GM12878 (cell line): ENCODE results near the gene FREM3. TPM values are rescaled to one million over a fixed set of nuclear protein-coding genes. Genes with fewer than 3 reads are reported as not detected.
"Not testable (repeated sequence)": the region's sequence is repeated elsewhere in the genome, so short reads cannot be mapped to it uniquely, and the experiment has no call there.

Experiments
- ATAC-seq: fragments of 200-7000 bp; cut with Tn5 transposase; 3 replicates; pipeline ENCODE4 v1.9.1; 2020; ENCODE audit warnings: mild to moderate bottlenecking, moderate library complexity
- BruUV-seq: library from RNA; stranded (reverse); fragments of 400-500 nt; replicated peaks from 2 replicates; lab custom pipeline; 2021; lab: Mats Ljungman, UMichigan
- CTCF ChIA-PET: fragments of 300-600 bp; sonication (Branson Sonifier 250); formaldehyde crosslinking; extraction: SDS; loops from one replicate; lab custom pipeline; 2021; ENCODE audit warnings: inconsistent platforms; lab: Yijun Ruan, JAX
- POLR2A ChIA-PET: fragments of 350-600 bp; formaldehyde crosslinking; extraction: SDS; loops from one replicate; lab custom pipeline; 2021; ENCODE audit warnings: inconsistent platforms; lab: Charles Lee
- RAD21 ChIA-PET: fragments of 300-600 bp; sonication (Branson Sonifier 250); formaldehyde crosslinking; loops from one replicate; lab custom pipeline; 2023; ENCODE audit warnings: antibody characterized with exemption; ENCODE audit not compliant: unreplicated experiment; lab: Charles Lee
- SMC1A ChIA-PET: fragments of 300-600 bp; sonication (Branson Sonifier 250); formaldehyde crosslinking; loops from one replicate; lab custom pipeline; 2023; ENCODE audit not compliant: unreplicated experiment, uncharacterized antibody; lab: Charles Lee
- DNase-seq: peaks from one replicate; pipeline ENCODE4 v3.0.0-alpha.2; 2011; ENCODE audit warnings: low read depth, low spot score
- FAIRE-seq: peaks from 3 replicates; lab custom pipeline; 2011; peaks lifted over from hg19 to GRCh38; lab: Jason Lieb, UNC
- H2AFZ ChIP-seq: 2 replicates; pipeline ENCODE4 v1.6.0; 2011; ENCODE audit warnings: low read depth, low read length, control low read depth; ENCODE audit not compliant: control insufficient read depth
- H3K27ac ChIP-seq: 2 replicates; pipeline ENCODE4 v1.5.1; 2011; ENCODE audit warnings: control low read depth; ENCODE audit not compliant: control insufficient read depth, insufficient read depth
- H3K27me3 ChIP-seq, 2 experiments: replicated peaks in 1 of 2; 2 replicates each; pipeline versions ENCODE4 v1.6.0 to v1.6.1; 2011; ENCODE audit warnings: low read length in 1 of 2; ENCODE audit not compliant: control insufficient read depth in 2 of 2, insufficient read depth in 2 of 2
- H3K36me3 ChIP-seq, 2 experiments: 2 replicates each; pipeline ENCODE4 v1.5.1; 2011; ENCODE audit warnings: low read length in 1 of 2; ENCODE audit not compliant: control insufficient read depth in 2 of 2, insufficient read depth in 2 of 2
- H3K4me1 ChIP-seq: 2 replicates; pipeline ENCODE4 v1.6.1; 2011; ENCODE audit warnings: mild to moderate bottlenecking, low read length, moderate library complexity, mixed read lengths; ENCODE audit not compliant: control insufficient read depth, insufficient read depth
- H3K4me2 ChIP-seq: 2 replicates; pipeline ENCODE4 v1.6.0; 2011; ENCODE audit warnings: control low read depth; ENCODE audit not compliant: control insufficient read depth, insufficient read depth
- H3K4me3 ChIP-seq: fragments of 200-600 bp; sonication (generic); 2 replicates; pipeline ENCODE4 v1.5.1; 2016
- H3K79me2 ChIP-seq: 2 replicates; pipeline ENCODE4 v1.6.0; 2011; ENCODE audit warnings: low read length; ENCODE audit not compliant: control insufficient read depth, insufficient read depth
- H3K9ac ChIP-seq: 2 replicates; pipeline ENCODE4 v1.8.0; 2011; ENCODE audit warnings: low read length, control low read depth, mixed read lengths; ENCODE audit not compliant: control insufficient read depth, insufficient read depth
- H3K9me3 ChIP-seq: replicated peaks from 3 replicates; pipeline ENCODE4 v1.5.1; 2011; ENCODE audit warnings: mild to moderate bottlenecking, low read length; ENCODE audit not compliant: control insufficient read depth, insufficient read depth
- H4K20me1 ChIP-seq: 2 replicates; pipeline ENCODE4 v1.6.0; 2011; ENCODE audit not compliant: control insufficient read depth, insufficient read depth
- CEBPB ChIP-seq, 2 experiments: fragments of 150-350 bp in 1 of 2; IDR thresholded peaks; 2 replicates each; pipeline ENCODE4 v1.6.1; 2012 to 2014; ENCODE audit warnings: low read depth in 2 of 2, low read length in 2 of 2, borderline replicate concordance in 1 of 2, inconsistent platforms in 1 of 2
- PAX8 ChIP-seq: fragments of 450-650 bp; IDR thresholded peaks from 2 replicates; pipeline ENCODE4 v1.6.1; 2017; ENCODE audit warnings: mild to moderate bottlenecking, moderate library complexity
- SMARCA5 ChIP-seq: fragments of 450-650 bp; IDR thresholded peaks from 2 replicates; pipeline ENCODE4 v1.6.1; 2017; ENCODE audit warnings: mild to moderate bottlenecking
- ZBTB4 ChIP-seq: fragments of 450-650 bp; formaldehyde crosslinking; IDR thresholded peaks from 2 replicates; pipeline ENCODE4 v1.4.0; 2022; ENCODE audit warnings: mild to moderate bottlenecking, moderate library complexity
- WGBS: methylation state at CpG from one replicate; pipeline ENCODE4 v1.1.6; 2016; ENCODE audit warnings: low lambda C conversion rate; ENCODE audit not compliant: insufficient replicate concordance, insufficient coverage; ENCODE audit errors: missing lambda C conversion rate; 5-methylcytosine and 5-hydroxymethylcytosine counted together
- in situ Hi-C: fragments of 300-500 bp; cut with MboI; formaldehyde crosslinking; loops from 9 replicates; pipeline ENCODE4 v1.14.3; 2018; ENCODE audit warnings: mixed read lengths
- intact Hi-C: fragments of 100-400 bp; cut with micrococcal nuclease; formaldehyde crosslinking; loops from one replicate; pipeline ENCODE4 v1.14.2; 2022; ENCODE audit not compliant: unreplicated experiment
- polyA plus RNA-seq, 11 experiments: library from polyadenylated mRNA; depleted of rRNA in 4 of 11; unstranded in 6 of 11; stranded (reverse) in 5 of 11; fragments of >200 nt; fragmentation: Nextera tagmentation in 4 of 11; fragmentation: Illumina TruSeq in 1 of 11; extraction: Ambion mirVana in 4 of 11; extraction: Trizol in 1 of 11; gene quantifications; 1 replicate in 1 of 11; 2 replicates in 10 of 11; pipeline versions ENCODE4 v1.2.1 to v1.2.3, GENCODE V29; 2011 to 2016; ENCODE audit warnings: inconsistent platforms in 2 of 11, missing spikeins in 2 of 11, low read depth in 1 of 11
- total RNA-seq, 4 experiments: library from RNA; depleted of rRNA in 3 of 4; stranded (reverse); fragments of >200 nt in 3 of 4; fragmentation: Illumina TruSeq in 1 of 4; extraction: Trizol in 1 of 4; gene quantifications; 2 replicates each; pipeline versions ENCODE4 v1.2.1 to v1.2.3, GENCODE V29; 2013 to 2021

Gene FREM3
- total and polyA plus RNA-seq, 10 of the 15 experiments (the other 5 are each of a cell fraction or from before 2014, with no cell fraction given), result not detected

- TF ChIP-seq ZBTB4 (CRISPR knock-in tag) (no peak), PAX8 (no peak), CEBPB (IDR thresholded peaks at IDR 0.05; ENCODE audit: borderline replicate concordance in 1 of 2, low read depth in 2 of 2, low read length in 2 of 2) (no peak), SMARCA5 (no peak)
- TF ChIP-seq, all 136 proteins: peak for 0
Measured at GRCh38 chr4:143736861-143737260, 36.4 kb upstream of the FREM3 start (continued).

- ATAC-seq, intact Hi-C loops, FAIRE-seq: not testable (repeated sequence)
Measured at GRCh38 chr4:143736061-143736460, 35.6 kb upstream of the FREM3 start.

More at GRCh38 chr4:143736061-143736460, 35.6 kb upstream of the FREM3 start:
- in situ Hi-C loops, H3K9ac ChIP-seq, POLR2A ChIA-PET, H3K27me3 ChIP-seq, DNase-seq, H3K4me1 ChIP-seq, H3K4me3 ChIP-seq, H4K20me1 ChIP-seq, RAD21 ChIA-PET, H3K4me2 ChIP-seq, H2AFZ ChIP-seq, CTCF ChIA-PET, H3K79me2 ChIP-seq, H3K36me3 ChIP-seq, SMC1A ChIA-PET, H3K27ac ChIP-seq, H3K9me3 ChIP-seq, BruUV-seq: not testable (repeated sequence)
- WGBS, result 24% methylated on average over 6 of the region's 6 CpGs
